Measurements from ENCODE around the gene SPNS3. TPM values are rescaled to one million over a fixed set of nuclear protein-coding genes. Genes with fewer than 3 reads are reported as not detected.

SPNS3 gene
- total RNA-seq, 1 experiment from 2014 or later: not detected

DNA sequence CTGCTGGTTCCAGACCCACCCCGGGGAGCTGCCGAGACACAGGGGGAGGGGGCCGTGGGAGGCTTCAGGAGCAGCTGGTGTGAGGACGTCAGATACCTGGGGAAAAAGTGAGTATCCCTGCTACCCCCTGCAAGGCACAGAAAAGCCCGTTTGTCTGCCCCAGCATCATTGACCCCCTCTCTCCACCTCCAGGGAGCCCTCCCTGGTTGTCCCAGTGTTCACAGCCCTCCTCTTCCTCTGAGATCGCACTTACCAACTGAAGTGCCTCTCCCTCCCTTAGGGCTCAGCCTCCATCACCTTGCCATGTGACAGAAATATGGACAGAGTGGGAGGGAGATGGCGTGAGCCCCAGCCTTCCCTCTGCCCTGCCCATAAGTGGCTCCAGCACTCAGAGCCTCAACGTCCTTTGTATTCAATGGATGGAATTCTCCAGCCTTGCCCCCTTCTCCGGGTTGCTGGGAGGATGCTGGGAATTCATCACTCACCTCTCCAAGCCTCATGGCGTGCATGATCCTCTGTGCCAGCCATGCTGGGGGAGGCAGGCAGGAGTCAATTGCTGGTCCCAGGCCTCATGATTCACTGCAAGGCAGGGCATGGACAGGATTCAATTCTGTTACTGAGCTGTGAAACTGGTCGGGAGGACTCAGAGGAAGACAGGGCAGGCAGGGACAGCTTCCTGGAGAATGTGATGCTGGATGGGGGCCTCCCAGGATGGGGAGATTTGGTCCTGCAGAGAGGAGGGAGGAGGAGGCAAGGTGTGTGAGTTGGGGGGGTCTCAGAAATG, 14.6 kb downstream of the SPNS3 start:
- no peak for DNase-seq (ENCODE audit: low read depth, low spot score)
- in situ Hi-C loops (cut with HindIII; ENCODE audit: low pct_unique_long_range_greater_than_20kb, low sequenced_read_pairs): no loop called here

- in situ Hi-C loops (cut with HindIII; ENCODE audit: low pct_unique_long_range_greater_than_20kb, low sequenced_read_pairs): no loop called here
- no peak for DNase-seq (ENCODE audit: low read depth, low spot score)
Measured at GRCh38 chr17:4449736-4450135, 16.0 kb downstream of the SPNS3 start.

DNA sequence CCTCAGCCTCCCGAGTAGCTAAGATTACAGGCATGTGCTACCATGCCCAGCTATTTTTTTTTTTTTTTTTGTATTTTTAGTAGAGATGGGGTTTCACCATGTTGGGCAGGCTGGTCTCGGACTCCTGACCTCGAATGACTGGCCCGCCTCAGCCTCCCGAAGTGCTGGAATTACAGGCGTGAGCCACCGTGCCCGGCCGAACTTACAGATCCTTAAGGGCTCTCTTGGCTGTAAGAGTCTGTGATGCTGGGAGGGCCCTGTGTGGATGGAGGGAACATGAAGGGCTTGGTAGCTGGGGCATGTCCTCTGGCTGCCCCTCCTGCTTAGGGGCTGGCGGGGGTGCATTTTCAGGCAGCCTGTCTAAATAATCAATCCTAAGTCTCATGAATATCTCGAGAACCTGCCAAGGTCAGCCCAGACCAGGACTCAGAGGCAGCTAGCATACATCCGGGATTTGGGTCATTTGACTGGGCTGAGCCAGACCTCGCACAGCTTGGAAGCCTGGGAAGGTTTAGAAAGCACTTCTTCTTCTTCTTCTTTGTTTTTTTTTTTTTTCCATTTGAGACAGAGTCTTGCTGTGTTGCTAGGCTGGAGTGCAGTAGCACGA, 17.1 kb downstream of the SPNS3 start:
- DNase-seq (ENCODE audit: low read depth, low spot score): no peak
- in situ Hi-C loops (cut with HindIII; ENCODE audit: low pct_unique_long_range_greater_than_20kb, low sequenced_read_pairs): no loop called here

- in situ Hi-C loops (cut with HindIII; ENCODE audit: low pct_unique_long_range_greater_than_20kb, low sequenced_read_pairs): no loop called here
- DNase-seq (ENCODE audit: low read depth, low spot score): no peak
Measured at GRCh38 chr17:4453812-4454591, 20.3 kb downstream of the SPNS3 start.

- DNase-seq (ENCODE audit: low read depth, low spot score): no peak
- in situ Hi-C loops (cut with HindIII; ENCODE audit: low pct_unique_long_range_greater_than_20kb, low sequenced_read_pairs): no loop called here
Measured at GRCh38 chr17:4460661-4461060, 26.9 kb downstream of the SPNS3 start.

DNA sequence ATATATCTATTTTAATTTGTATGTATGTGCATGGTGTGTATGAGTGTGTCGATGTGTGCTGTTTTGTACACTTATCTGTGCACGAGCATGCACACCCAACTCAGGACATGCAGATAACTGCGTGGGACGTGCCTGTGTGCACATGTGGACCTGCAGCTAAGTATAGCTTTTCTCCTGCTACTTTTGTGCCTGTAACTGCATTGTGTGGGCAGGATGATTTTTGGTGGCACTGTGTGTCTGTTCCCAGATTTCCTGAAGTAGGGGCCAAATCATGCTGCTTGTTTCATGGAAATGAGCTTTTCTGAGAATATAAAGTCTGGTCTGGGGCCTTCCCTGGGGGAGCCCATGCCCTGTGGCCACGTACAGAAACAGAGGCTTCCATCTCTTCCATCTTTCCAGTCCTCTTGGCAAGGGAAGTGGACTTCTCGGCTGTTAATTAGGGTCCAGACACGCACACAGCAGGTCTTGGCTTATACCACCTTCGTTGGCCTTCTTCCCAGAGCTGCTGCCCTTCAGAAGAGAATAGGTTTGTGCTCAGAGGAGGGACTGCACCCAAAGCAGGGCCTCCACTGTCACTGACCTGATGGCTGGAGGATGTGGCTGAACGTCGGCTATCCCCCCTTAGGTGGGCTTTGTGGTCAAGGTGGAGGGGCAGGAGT, 30.2 kb downstream of the SPNS3 start:
- no peak for DNase-seq (ENCODE audit: low read depth, low spot score)
- in situ Hi-C loops (cut with HindIII; ENCODE audit: low pct_unique_long_range_greater_than_20kb, low sequenced_read_pairs): no loop called here

DNA sequence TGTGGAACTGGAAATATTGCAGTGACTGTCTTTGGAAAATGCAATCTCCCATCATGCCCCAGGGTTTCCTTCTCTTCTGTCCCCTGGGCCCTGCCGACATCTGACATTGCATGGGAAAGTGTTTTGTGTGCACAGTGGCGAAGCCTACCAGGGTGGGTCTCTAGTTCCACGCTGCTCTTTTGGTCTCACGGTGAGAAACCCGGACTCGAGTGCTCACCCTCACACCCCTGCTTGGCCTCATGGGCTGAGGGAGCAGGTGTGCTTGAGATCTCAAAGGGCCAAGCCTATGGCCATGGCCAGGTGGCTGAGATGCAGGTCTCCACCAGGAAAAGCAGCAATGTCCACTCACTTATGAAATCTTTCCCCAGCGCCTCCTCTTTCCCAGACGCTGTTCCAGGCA, 32.0 kb downstream of the SPNS3 start:
- in situ Hi-C loops (cut with HindIII; ENCODE audit: low pct_unique_long_range_greater_than_20kb, low sequenced_read_pairs): no loop called here
- DNase-seq (ENCODE audit: low read depth, low spot score): no peak

DNA sequence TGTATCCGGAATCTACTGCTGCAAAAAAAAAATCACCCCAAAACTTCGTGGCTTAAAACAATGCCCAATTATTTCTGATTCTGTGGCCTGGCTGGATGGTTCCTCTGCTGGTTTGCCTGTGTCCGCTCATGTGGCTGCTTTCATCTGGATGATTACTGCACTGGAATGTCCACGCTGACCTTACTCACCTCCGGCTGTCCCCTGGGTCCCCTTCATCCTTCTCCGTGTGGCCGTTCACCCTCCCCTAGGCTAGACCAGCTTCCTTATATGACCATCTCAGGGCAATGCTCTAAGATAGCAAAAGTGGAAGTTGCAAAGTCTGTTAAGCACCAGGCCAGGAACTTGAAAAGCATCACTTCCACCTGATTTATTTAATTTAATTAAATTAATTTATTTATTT, 33.5 kb downstream of the SPNS3 start:
- in situ Hi-C loops (cut with HindIII; ENCODE audit: low pct_unique_long_range_greater_than_20kb, low sequenced_read_pairs): no loop called here
- DNase-seq (ENCODE audit: low read depth, low spot score): no peak

- in situ Hi-C loops (cut with HindIII; ENCODE audit: low pct_unique_long_range_greater_than_20kb, low sequenced_read_pairs): no loop called here
- no peak for DNase-seq (ENCODE audit: low read depth, low spot score)
Measured at GRCh38 chr17:4469552-4469951, 35.8 kb downstream of the SPNS3 start.

- in situ Hi-C loops (cut with HindIII; ENCODE audit: low pct_unique_long_range_greater_than_20kb, low sequenced_read_pairs): no loop called here
- no peak for DNase-seq (ENCODE audit: low read depth, low spot score)
Measured at GRCh38 chr17:4472286-4472685, 38.5 kb downstream of the SPNS3 start.

DNA sequence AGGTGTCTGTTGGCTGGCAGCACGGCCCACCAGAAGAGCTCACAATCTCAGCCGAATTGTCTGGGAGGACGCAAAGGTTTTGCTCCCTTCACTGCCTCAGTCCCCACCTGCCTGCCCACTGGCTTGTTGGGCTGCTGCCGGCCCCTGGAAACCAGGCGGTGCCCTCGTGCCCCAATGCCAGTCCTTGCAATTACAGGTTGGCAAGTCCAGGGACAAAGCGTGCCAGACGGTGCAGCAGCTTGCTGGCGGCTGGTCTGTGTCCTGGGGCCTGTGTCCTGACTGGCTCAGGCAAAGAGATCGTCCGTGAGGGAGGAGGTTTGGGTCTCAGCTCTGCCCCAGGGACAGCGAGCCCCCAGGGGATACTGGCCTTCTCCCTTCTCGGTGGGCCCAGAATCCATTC, 40.4 kb downstream of the SPNS3 start:
- DNase-seq (ENCODE audit: low read depth, low spot score): no peak
- in situ Hi-C loops (cut with HindIII; ENCODE audit: low pct_unique_long_range_greater_than_20kb, low sequenced_read_pairs): no loop called here

DNA sequence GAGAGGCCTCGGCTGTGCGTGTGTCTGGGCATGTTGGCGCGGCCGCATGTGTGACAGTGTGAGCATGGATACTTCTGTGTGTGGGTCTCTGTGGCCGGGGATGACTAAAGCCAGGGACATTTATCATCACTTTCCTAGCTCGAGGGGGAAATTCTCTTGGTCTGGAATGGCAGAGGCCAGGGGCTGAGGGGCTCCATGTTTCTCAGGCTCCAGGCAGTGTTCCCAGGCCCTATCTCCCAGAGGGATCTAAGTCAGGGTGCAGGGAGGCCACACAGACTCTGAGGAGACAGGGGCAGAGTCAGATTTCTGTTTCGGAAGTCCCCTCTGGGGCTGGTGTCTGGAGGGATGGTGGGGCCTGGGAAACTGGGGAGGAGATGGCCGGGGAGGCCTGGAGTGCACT, 41.3 kb downstream of the SPNS3 start:
- no peak for DNase-seq (ENCODE audit: low read depth, low spot score)
- in situ Hi-C loops (cut with HindIII; ENCODE audit: low pct_unique_long_range_greater_than_20kb, low sequenced_read_pairs): no loop called here

GRCh38 chr17:4475463-4475862, 41.7 kb downstream of the SPNS3 start:
- DNase-seq (ENCODE audit: low read depth, low spot score): no peak
- in situ Hi-C loops (cut with HindIII; ENCODE audit: low pct_unique_long_range_greater_than_20kb, low sequenced_read_pairs): no loop called here

GRCh38 chr17:4476017-4476416, 42.3 kb downstream of the SPNS3 start:
- DNase-seq (ENCODE audit: low read depth, low spot score): no peak

DNA sequence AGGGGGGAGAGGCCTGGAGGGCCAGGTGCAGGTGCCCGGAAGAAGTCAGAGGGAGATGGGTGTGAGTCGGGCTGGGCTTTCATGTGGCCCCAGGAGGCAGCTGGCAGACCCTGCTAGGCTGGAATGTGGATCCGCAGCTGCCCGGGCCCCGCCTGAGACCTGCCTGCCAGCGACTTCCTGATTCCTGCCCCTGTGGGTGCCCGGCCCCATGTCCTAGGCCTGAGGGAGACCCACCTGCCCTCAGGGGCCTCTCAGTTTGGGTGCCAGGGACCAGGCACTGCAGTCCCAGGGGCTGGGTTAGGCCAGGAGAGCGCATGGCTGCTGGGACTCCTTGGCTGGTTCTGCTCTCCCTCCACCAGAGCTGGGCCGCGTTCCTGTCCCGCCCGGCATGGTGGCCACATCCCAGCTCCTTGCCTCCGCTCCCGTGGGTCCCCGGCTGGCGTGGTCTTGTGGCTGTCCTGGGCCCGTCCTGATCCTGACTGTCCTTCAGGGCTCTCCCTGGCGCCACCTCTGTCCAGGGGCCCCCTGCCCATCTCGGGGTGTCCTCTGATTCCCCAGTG, 42.9 kb downstream of the SPNS3 start:
- in situ Hi-C loops (cut with HindIII; ENCODE audit: low pct_unique_long_range_greater_than_20kb, low sequenced_read_pairs): no loop called here
- DNase-seq (ENCODE audit: low read depth, low spot score): no peak

More at GRCh38 chr17:4476017-4476416, 42.3 kb downstream of the SPNS3 start:
- in situ Hi-C loops (cut with HindIII; ENCODE audit: low pct_unique_long_range_greater_than_20kb, low sequenced_read_pairs): no loop called here

DNA sequence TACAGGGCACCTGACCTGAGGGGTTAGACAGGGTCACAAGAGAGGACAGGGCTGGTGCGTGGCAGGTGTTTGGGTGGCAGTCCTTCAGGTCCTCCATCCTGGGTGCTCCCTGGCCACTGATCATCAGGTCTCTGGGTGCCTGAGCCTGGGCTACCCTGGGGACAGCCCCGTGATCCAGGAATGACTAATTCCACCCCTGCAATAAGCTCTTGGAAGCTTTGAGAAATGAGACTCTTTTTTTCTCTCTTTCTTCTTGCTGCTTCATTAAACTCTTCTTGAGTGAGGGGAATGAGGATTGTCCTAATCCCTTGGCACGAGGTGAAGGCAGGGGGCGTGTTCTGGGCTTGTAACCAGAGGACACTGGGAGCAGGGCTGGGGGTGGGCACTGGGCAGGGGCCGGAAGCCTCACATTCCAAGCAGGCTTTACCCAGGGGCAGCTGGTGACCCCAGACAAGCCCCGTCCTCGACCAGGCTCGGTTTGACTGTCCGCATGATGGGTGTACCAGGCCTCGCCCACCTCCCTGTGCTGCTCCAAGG, 43.6 kb downstream of the SPNS3 start:
- in situ Hi-C loops (cut with HindIII; ENCODE audit: low pct_unique_long_range_greater_than_20kb, low sequenced_read_pairs): no loop called here
- DNase-seq (ENCODE audit: low read depth, low spot score): no peak

DNA sequence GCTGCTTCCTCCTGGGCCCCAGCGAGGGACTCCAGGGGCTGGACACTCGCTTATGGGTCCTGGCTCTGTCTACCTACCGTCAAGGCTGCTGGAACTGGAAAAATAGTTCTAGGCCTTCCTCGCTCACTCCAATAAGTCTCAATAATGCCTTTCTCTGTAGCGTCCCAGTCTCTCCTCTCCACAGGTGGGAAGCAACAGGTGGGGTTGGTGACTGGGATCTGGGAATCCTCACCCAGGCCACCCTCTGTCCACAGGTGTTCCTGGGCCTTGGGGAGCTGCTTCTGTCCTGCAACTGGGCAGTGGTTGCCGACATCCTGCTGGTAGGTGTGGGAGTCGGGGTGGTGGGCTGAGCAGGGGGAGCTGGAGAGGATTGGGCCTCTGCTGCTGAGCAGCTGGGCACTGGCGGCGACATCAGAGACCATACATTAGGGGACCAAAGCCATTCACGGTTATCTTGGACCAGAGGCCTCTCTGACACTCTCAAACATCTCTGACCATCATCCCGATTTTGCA, 44.6 kb downstream of the SPNS3 start:
- DNase-seq (ENCODE audit: low read depth, low spot score): no peak
- in situ Hi-C loops (cut with HindIII; ENCODE audit: low pct_unique_long_range_greater_than_20kb, low sequenced_read_pairs): no loop called here
